ENCODE data around the gene GPX4. TPM values are rescaled to one million over a fixed set of nuclear protein-coding genes. Genes with fewer than 3 reads are reported as not detected.

Gene GPX4
- polyA plus RNA-seq, 1 donor from 2014 or later, result 713 TPM

DNA sequence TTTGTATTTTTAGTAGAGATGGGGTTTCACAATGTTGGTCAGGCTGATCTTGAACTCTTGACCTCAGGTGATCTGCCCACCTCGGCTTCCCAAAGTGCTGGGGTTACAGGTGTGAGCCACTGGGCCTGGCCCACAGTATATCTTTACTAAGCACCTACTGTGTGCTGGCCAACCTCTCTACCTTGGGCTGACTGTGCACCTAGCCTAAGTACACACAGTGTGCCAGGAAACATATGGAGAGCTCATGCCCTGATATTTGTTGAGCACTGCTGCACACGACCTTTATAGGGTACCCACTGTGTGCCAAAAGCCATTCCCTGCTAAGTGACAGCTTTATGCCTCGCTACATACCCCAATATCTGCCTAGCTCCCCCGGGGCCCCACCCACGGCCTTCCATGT, 43.1 kb upstream of the GPX4 start:
- no peak overlapping the region for H2AFZ ChIP-seq (ENCODE audit: low read depth, low read length)
- no peaks in the 10 kb centered on the region for H3F3A ChIP-seq (ENCODE audit: insufficient read depth, low read length, poor library complexity, severe bottlenecking)
- peaks cover 3% of the 10 kb centered on the region for H3K36me3 ChIP-seq (ENCODE audit: insufficient read depth, low read length)
- H3K4me3 ChIP-seq (ENCODE audit: low read length), result no peak overlapping the region
- H4K20me1 ChIP-seq (ENCODE audit: insufficient read depth), result no peaks in the 10 kb centered on the region
- H3K9ac ChIP-seq (ENCODE audit: low read length), result no peak overlapping the region
- H3K9me3 ChIP-seq (ENCODE audit: low read length), result peaks cover 27% of the 10 kb centered on the region
- H3K9me2 ChIP-seq (ENCODE audit: insufficient read depth, low read length), result no peaks in the 10 kb centered on the region
- no peaks in the 10 kb centered on the region for H3K79me2 ChIP-seq (replicated peaks; ENCODE audit: insufficient read depth, low read length)
- H3K27ac ChIP-seq (ENCODE audit: low read length), result no peak overlapping the region
- no peak for TF ChIP-seq EP300 (conservative IDR thresholded peaks at IDR 0.05; ENCODE audit: poor library complexity, severe bottlenecking)
- TF ChIP-seq MXI1 (conservative IDR thresholded peaks at IDR 0.05; ENCODE audit: poor library complexity, severe bottlenecking), result no peak
- TF ChIP-seq, protein P1, sequence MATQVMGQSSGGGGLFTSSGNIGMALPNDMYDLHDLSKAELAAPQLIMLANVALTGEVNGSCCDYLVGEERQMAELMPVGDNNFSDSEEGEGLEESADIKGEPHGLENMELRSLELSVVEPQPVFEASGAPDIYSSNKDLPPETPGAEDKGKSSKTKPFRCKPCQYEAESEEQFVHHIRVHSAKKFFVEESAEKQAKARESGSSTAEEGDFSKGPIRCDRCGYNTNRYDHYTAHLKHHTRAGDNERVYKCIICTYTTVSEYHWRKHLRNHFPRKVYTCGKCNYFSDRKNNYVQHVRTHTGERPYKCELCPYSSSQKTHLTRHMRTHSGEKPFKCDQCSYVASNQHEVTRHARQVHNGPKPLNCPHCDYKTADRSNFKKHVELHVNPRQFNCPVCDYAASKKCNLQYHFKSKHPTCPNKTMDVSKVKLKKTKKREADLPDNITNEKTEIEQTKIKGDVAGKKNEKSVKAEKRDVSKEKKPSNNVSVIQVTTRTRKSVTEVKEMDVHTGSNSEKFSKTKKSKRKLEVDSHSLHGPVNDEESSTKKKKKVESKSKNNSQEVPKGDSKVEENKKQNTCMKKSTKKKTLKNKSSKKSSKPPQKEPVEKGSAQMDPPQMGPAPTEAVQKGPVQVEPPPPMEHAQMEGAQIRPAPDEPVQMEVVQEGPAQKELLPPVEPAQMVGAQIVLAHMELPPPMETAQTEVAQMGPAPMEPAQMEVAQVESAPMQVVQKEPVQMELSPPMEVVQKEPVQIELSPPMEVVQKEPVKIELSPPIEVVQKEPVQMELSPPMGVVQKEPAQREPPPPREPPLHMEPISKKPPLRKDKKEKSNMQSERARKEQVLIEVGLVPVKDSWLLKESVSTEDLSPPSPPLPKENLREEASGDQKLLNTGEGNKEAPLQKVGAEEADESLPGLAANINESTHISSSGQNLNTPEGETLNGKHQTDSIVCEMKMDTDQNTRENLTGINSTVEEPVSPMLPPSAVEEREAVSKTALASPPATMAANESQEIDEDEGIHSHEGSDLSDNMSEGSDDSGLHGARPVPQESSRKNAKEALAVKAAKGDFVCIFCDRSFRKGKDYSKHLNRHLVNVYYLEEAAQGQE (IDR thresholded peaks at IDR 0.05; ENCODE audit: borderline replicate concordance), result no peak
- TF ChIP-seq, protein P2, sequence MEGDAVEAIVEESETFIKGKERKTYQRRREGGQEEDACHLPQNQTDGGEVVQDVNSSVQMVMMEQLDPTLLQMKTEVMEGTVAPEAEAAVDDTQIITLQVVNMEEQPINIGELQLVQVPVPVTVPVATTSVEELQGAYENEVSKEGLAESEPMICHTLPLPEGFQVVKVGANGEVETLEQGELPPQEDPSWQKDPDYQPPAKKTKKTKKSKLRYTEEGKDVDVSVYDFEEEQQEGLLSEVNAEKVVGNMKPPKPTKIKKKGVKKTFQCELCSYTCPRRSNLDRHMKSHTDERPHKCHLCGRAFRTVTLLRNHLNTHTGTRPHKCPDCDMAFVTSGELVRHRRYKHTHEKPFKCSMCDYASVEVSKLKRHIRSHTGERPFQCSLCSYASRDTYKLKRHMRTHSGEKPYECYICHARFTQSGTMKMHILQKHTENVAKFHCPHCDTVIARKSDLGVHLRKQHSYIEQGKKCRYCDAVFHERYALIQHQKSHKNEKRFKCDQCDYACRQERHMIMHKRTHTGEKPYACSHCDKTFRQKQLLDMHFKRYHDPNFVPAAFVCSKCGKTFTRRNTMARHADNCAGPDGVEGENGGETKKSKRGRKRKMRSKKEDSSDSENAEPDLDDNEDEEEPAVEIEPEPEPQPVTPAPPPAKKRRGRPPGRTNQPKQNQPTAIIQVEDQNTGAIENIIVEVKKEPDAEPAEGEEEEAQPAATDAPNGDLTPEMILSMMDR (IDR thresholded peaks at IDR 0.05; ENCODE audit: poor library complexity, severe bottlenecking), result no peak
- TF ChIP-seq TAF1 (IDR thresholded peaks at IDR 0.05; ENCODE audit: low read depth), result no peak
- no peak for TF ChIP-seq SMC3 (conservative IDR thresholded peaks at IDR 0.05; ENCODE audit: poor library complexity)
- no peak for TF ChIP-seq POLR2AphosphoS5 (IDR thresholded peaks at IDR 0.05)
- TF ChIP-seq RAD21 (conservative IDR thresholded peaks at IDR 0.05), result no peak
- TF ChIP-seq EZH2 (IDR thresholded peaks at IDR 0.05; ENCODE audit: borderline replicate concordance, insufficient read depth, low read length, poor library complexity, severe bottlenecking), result no peak
- peaks cover under 1% of the 10 kb centered on the region for H3K27me3 ChIP-seq (ENCODE audit: insufficient read depth, low read depth, low read length)
- no peak overlapping the region for H3K4me2 ChIP-seq (ENCODE audit: low read length)

DNA sequence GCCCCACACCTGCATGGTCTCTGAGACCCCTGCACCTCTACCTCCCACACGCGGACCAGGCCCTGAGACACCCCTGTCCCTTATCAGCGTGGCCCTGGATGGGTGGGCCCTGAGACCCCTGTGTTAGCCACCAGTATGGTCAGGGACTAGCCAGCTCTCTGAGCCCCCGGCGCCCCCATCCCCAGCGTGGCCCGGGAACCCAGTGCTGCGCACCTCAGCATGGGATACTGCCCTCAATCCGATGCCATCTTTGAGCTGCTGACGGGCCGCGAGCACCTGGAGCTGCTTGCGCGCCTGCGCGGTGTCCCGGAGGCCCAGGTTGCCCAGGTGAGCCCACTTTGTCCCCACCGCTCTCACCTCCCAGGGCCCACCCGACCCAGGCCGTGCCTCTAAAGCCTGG, 41.8 kb upstream of the GPX4 start:
- no peak overlapping the region for H3K4me3 ChIP-seq (ENCODE audit: low read length)
- peaks cover 14% of the 10 kb centered on the region for H3K9me3 ChIP-seq (ENCODE audit: low read length)

More for the DNA sequence above, 41.8 kb upstream of the GPX4 start:
- no peaks in the 10 kb centered on the region for H4K20me1 ChIP-seq (ENCODE audit: insufficient read depth)
- peaks cover 3% of the 10 kb centered on the region for H3K36me3 ChIP-seq (ENCODE audit: insufficient read depth, low read length)
- TF ChIP-seq POLR2AphosphoS5 (IDR thresholded peaks at IDR 0.05) (no peak), RAD21 (conservative IDR thresholded peaks at IDR 0.05) (no peak), EP300 (conservative IDR thresholded peaks at IDR 0.05; ENCODE audit: poor library complexity, severe bottlenecking) (no peak), EZH2 (IDR thresholded peaks at IDR 0.05; ENCODE audit: borderline replicate concordance, insufficient read depth, low read length, poor library complexity, severe bottlenecking) (no peak), MXI1 (conservative IDR thresholded peaks at IDR 0.05; ENCODE audit: poor library complexity, severe bottlenecking) (no peak), SMC3 (conservative IDR thresholded peaks at IDR 0.05; ENCODE audit: poor library complexity) (no peak), TAF1 (IDR thresholded peaks at IDR 0.05; ENCODE audit: low read depth) (no peak)
- TF ChIP-seq, protein P1 (IDR thresholded peaks at IDR 0.05; ENCODE audit: borderline replicate concordance), result no peak
- TF ChIP-seq, protein P2 (IDR thresholded peaks at IDR 0.05; ENCODE audit: poor library complexity, severe bottlenecking), result no peak
- H3K27me3 ChIP-seq (ENCODE audit: insufficient read depth, low read depth, low read length), result peaks cover 9% of the 10 kb centered on the region
- no peak overlapping the region for H3K9ac ChIP-seq (ENCODE audit: low read length)
- no peak overlapping the region for H3K4me2 ChIP-seq (ENCODE audit: low read length)
- no peak overlapping the region for H3K27ac ChIP-seq (ENCODE audit: low read length)
- no peaks in the 10 kb centered on the region for H3K79me2 ChIP-seq (replicated peaks; ENCODE audit: insufficient read depth, low read length)
- no peaks in the 10 kb centered on the region for H3K9me2 ChIP-seq (ENCODE audit: insufficient read depth, low read length)
- H3F3A ChIP-seq (ENCODE audit: insufficient read depth, low read length, poor library complexity, severe bottlenecking), result no peaks in the 10 kb centered on the region
- H2AFZ ChIP-seq (ENCODE audit: low read depth, low read length), result no peak overlapping the region
